DOHH2 (cell line): ENCODE results near the gene CORO6.

Experiments
- EZH2phosphoT487 ChIP-seq: fragments of 200-600 bp; sonication (generic); IDR thresholded peaks from 2 replicates; pipeline ENCODE4 v1.6.1; 2017; ENCODE audit warnings: borderline replicate concordance, mild to moderate bottlenecking, antibody characterized with exemption, low read length, moderate library complexity, mixed read lengths
- TF ChIP-seq, protein P1 (sequence below): fragments of 200-600 bp; sonication (generic); IDR thresholded peaks from one replicate; pipeline ENCODE4 v1.5.1; 2014; ENCODE audit warnings: antibody characterized with exemption, mild to moderate bottlenecking, low read depth, low read length; ENCODE audit not compliant: poor library complexity, severe bottlenecking

DNA sequence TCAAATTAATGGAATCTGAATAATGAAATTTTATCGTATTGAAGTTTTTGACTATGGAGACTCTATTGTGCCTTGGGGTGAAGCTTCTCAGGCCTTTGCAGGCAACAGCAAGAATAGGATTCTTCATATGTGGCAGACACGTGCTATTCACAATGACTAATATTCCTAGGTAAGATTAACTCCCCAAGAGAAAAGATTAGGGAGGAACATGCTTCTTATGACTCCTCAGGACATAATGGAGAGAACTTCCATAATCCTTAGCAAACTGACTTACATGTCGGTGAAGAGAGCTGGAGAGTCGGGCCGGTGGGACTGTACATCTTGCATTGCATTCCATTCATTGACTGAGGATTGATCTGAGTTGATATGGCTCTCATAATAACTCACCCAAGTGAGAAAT, 48.9 kb upstream of the CORO6 start:
- TF ChIP-seq, protein P1, sequence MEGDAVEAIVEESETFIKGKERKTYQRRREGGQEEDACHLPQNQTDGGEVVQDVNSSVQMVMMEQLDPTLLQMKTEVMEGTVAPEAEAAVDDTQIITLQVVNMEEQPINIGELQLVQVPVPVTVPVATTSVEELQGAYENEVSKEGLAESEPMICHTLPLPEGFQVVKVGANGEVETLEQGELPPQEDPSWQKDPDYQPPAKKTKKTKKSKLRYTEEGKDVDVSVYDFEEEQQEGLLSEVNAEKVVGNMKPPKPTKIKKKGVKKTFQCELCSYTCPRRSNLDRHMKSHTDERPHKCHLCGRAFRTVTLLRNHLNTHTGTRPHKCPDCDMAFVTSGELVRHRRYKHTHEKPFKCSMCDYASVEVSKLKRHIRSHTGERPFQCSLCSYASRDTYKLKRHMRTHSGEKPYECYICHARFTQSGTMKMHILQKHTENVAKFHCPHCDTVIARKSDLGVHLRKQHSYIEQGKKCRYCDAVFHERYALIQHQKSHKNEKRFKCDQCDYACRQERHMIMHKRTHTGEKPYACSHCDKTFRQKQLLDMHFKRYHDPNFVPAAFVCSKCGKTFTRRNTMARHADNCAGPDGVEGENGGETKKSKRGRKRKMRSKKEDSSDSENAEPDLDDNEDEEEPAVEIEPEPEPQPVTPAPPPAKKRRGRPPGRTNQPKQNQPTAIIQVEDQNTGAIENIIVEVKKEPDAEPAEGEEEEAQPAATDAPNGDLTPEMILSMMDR, result no peak
- no peak for TF ChIP-seq EZH2phosphoT487
